Measurements from ENCODE around the gene WWC2.

- TF ChIP-seq CTCF (conservative IDR thresholded peaks at IDR 0.05; ENCODE audit: low read depth, low read length) (no peak), EZH2 (IDR thresholded peaks at IDR 0.05; ENCODE audit: borderline replicate concordance, low read depth, low read length, poor library complexity, severe bottlenecking) (no peak)
Observed at GRCh38 chr4:183141997-183142396, 42.9 kb downstream of the WWC2 start.
